NOMO-1 treated with DMSO at 0.1 percent for 48 hours (cell line): ENCODE results near the gene HGD.

Source experiments
- DNase-seq: peaks from one replicate; lab custom pipeline; 2025; ENCODE audit not compliant: unreplicated experiment; lab: John Stamatoyannopoulos, UW

The HGD gene

DNA sequence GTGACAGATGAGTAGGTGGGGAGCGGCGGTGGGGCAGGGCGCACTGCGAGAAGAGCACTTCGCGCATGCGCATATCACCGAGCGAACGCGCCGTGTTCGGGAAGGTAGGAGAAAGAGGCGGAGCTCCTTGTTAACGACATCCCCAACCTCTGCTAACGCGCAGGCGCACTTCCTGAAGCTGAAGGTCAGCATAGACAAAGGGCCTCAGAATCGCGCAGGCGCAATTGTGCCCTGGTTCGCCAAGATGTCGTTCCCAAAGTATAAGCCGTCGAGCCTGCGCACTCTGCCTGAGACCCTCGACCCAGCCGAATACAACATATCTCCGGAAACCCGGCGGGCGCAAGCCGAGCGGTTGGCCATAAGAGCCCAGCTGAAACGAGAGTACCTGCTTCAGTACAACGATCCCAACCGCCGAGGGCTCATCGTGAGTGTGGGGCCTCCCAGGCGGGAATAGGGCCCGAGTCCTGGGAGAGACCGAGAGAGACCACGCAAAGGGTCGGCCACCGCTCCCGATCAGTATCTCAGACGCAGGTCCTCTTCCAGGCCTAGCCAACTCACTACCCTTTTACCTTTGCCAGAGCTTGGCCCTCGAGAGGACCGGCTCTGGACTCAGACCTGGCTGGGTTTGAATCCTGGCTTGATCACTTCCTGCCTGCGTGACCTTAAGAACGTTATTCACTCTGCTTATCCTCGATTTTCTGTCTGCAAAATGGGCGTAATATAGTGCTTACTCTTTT lies 85.8 kb downstream of the HGD start, which contains the start of gene NDUFB4:
Gene NDUFB4 (plus strand): TSS at position 221 of the 737 bp plus-strand sequence. CDS start 24 bp downstream, at position 245.
- peak; percentile 98 for DNase-seq

DNA sequence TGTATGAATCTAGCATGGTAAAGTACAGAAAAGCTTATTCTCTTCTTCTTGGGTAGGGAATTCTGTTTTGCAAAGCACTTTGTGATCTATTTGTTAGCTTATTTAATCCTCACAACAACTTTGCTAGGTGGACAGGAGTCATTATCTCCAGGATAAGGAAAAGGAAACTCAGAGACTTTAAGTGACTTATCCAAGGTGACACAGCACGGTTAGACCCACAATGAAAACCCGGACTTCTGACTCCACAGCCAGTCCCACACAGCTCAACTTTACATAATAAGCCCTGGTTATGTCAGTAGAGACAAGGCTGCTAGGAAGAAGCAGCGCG lies 86.3 kb downstream of the HGD start:
- DNase-seq, result no peak

DNA sequence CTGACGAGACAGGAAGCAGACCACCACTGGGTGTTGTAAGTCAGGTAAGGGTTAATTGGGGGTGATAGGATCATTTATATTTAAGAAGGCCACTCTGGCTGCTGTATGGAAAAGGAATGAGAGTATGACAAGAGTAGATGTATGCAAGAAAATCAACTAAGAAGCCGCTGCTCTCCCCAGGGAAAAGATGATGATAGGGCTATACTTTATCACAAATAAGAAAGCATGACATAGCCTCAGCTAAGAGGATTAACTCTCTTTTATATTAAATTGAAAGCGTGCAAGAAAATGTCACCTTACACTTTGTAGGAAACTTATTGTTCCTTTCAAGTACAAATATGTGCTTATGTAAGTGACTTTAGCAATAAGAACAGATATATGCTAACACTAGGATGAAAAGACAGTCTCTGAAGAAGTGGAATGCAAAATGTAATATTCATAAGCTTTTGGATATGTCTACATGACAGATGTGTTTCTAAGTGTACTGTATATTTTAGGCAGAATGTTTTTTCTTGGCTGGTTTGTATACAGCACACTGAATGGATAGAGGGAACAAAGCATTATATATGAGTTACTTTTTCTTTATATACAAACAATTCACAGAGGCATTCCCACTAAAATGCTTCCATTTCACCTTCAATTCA lies 94.6 kb downstream of the HGD start:
- no peak for DNase-seq
